ENCODE measurements around the gene SLC25A21.

GRCh38 chr14:37138898-37139297 is 33.5 kb downstream of the SLC25A21 start:
- TF ChIP-seq CTCF (IDR thresholded peaks at IDR 0.05) = no peak
- no peak for TF ChIP-seq POLR2AphosphoS5 (IDR thresholded peaks at IDR 0.05)
- TF ChIP-seq POLR2A (IDR thresholded peaks at IDR 0.05) = no peak
- TF ChIP-seq EP300 (IDR thresholded peaks at IDR 0.05) = no peak

Measured in stomach (tissue), 4 donors.